HepG2 (cell line): ENCODE results near the gene SCN2A. TPM values are rescaled to one million over a fixed set of nuclear protein-coding genes. Genes with fewer than 3 reads are reported as not detected.

Experiments used
- FOXK2 ChIP-seq: fragments of 450-650 bp; IDR thresholded peaks from 2 replicates; pipeline ENCODE4 v1.6.1; 2016
- SCMH1 ChIP-seq: sonication (generic); formaldehyde crosslinking; IDR thresholded peaks from 2 replicates; pipeline ENCODE4 v1.9.0; 2021; ENCODE audit warnings: missing genetic modification reagents, mild to moderate bottlenecking, borderline replicate concordance
- TEAD2 ChIP-seq: sonication (generic); formaldehyde crosslinking; IDR thresholded peaks from 2 replicates; pipeline ENCODE4 v1.9.0; 2021; ENCODE audit warnings: missing genetic modification reagents
- ZIK1 ChIP-seq: sonication (generic); formaldehyde crosslinking; IDR thresholded peaks from 2 replicates; pipeline ENCODE4 v1.5.0; 2020; ENCODE audit warnings: mild to moderate bottlenecking, low read depth, missing genetic modification reagents, borderline replicate concordance
- ZNF354B ChIP-seq: sonication (generic); formaldehyde crosslinking; IDR thresholded peaks from 2 replicates; pipeline ENCODE4 v1.8.0; 2022; ENCODE audit warnings: mild to moderate bottlenecking, missing genetic modification reagents
- ZNF724P ChIP-seq: sonication (generic); formaldehyde crosslinking; IDR thresholded peaks from 2 replicates; pipeline ENCODE4 v1.8.0; 2022; ENCODE audit warnings: missing genetic modification reagents, borderline replicate concordance
- ZNF746 ChIP-seq: sonication (generic); formaldehyde crosslinking; IDR thresholded peaks from 2 replicates; pipeline ENCODE4 v1.8.0; 2022; ENCODE audit warnings: mild to moderate bottlenecking, missing genetic modification reagents
- ZSCAN29 ChIP-seq: sonication (generic); formaldehyde crosslinking; conservative IDR thresholded peaks from 2 replicates; pipeline ENCODE4 v1.4.0; 2020; ENCODE audit warnings: mild to moderate bottlenecking, missing genetic modification reagents
- polyA plus RNA-seq, 8 experiments: library from polyadenylated mRNA; depleted of rRNA in 3 of 8; stranded (reverse) in 7 of 8; unstranded in 1 of 8; fragments of >200 nt; fragmentation: Illumina TruSeq in 4 of 8; extraction: Trizol in 4 of 8; gene quantifications; 2 replicates each; pipeline versions ENCODE4 v1.2.1 to v1.2.3, GENCODE V29; 2011 to 2016; ENCODE audit warnings: low read depth in 4 of 8, missing spikeins in 1 of 8, mixed read lengths in 1 of 8; ENCODE audit not compliant: insufficient read depth in 1 of 8
- total RNA-seq, 5 experiments: library from RNA; depleted of rRNA; stranded (reverse); fragments of >200 nt; fragmentation: Illumina TruSeq; extraction: Trizol; gene quantifications; 2 replicates each; pipeline ENCODE4 v1.2.3, GENCODE V29; 2016; ENCODE audit warnings: low read depth in 1 of 5
- TF ChIP-seq, protein P1 (sequence below): sonication (generic); formaldehyde crosslinking; IDR thresholded peaks from 2 replicates; pipeline ENCODE4 v1.4.0; 2020; ENCODE audit warnings: missing genetic modification reagents, borderline replicate concordance
- TF ChIP-seq, protein P2 (sequence below): fragments of 450-650 bp; IDR thresholded peaks from 2 replicates; pipeline ENCODE4 v1.6.1; 2017; ENCODE audit warnings: mild to moderate bottlenecking

SCN2A gene
- total and polyA plus RNA-seq, 2 of the 13 experiments (the other 11 are each of a cell fraction or from before 2014, with no cell fraction given) = 0.20 to 0.30 TPM

DNA sequence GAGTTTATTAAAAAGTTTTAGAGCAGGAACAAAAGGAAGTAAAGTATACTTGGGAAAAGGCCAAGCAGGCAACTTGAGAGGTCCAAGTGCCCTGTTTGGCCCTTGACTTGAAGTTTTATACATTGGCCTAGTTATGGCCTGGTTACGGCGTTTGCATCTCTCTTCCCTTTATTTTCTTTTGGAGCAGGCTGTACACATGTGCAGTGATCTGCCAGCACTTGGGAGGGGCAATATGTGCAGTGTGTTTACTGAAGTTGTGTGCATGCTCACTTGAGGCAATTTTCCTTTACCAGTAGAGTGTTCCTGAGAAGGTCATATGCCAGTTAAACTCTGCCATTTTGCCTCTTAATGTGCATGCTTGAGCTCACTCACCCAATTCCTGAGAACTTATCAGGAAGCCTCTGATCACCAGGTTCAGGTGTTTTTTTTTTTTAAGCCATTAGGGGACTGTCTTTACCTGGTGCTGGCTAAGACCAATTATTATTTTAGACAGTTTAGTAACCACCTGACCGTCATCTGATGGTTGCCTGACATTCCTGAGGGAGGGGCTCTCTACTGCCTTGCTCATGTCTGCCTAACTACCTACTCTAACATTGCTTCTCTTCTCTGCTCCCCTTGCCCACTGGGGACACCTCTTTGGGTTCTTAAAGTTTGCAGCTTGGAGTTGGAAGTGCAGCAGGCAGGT is 48.0 kb downstream of the SCN2A start (continued):
- no peak for TF ChIP-seq ZSCAN29 (CRISPR knock-in tag)
- TF ChIP-seq ZNF724P (CRISPR knock-in tag) = no peak
- TF ChIP-seq TEAD2 (CRISPR knock-in tag) = no peak
- TF ChIP-seq ZNF746 (CRISPR knock-in tag) = no peak
- no peak for TF ChIP-seq FOXK2
- no peak for TF ChIP-seq ZNF354B
- TF ChIP-seq SCMH1 = no peak
- no peak for TF ChIP-seq ZIK1
- TF ChIP-seq, protein P1, sequence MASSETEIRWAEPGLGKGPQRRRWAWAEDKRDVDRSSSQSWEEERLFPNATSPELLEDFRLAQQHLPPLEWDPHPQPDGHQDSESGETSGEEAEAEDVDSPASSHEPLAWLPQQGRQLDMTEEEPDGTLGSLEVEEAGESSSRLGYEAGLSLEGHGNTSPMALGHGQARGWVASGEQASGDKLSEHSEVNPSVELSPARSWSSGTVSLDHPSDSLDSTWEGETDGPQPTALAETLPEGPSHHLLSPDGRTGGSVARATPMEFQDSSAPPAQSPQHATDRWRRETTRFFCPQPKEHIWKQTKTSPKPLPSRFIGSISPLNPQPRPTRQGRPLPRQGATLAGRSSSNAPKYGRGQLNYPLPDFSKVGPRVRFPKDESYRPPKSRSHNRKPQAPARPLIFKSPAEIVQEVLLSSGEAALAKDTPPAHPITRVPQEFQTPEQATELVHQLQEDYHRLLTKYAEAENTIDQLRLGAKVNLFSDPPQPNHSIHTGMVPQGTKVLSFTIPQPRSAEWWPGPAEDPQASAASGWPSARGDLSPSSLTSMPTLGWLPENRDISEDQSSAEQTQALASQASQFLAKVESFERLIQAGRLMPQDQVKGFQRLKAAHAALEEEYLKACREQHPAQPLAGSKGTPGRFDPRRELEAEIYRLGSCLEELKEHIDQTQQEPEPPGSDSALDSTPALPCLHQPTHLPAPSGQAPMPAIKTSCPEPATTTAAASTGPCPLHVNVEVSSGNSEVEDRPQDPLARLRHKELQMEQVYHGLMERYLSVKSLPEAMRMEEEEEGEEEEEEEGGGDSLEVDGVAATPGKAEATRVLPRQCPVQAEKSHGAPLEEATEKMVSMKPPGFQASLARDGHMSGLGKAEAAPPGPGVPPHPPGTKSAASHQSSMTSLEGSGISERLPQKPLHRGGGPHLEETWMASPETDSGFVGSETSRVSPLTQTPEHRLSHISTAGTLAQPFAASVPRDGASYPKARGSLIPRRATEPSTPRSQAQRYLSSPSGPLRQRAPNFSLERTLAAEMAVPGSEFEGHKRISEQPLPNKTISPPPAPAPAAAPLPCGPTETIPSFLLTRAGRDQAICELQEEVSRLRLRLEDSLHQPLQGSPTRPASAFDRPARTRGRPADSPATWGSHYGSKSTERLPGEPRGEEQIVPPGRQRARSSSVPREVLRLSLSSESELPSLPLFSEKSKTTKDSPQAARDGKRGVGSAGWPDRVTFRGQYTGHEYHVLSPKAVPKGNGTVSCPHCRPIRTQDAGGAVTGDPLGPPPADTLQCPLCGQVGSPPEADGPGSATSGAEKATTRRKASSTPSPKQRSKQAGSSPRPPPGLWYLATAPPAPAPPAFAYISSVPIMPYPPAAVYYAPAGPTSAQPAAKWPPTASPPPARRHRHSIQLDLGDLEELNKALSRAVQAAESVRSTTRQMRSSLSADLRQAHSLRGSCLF (CRISPR knock-in tag) = no peak
- TF ChIP-seq, protein P2, sequence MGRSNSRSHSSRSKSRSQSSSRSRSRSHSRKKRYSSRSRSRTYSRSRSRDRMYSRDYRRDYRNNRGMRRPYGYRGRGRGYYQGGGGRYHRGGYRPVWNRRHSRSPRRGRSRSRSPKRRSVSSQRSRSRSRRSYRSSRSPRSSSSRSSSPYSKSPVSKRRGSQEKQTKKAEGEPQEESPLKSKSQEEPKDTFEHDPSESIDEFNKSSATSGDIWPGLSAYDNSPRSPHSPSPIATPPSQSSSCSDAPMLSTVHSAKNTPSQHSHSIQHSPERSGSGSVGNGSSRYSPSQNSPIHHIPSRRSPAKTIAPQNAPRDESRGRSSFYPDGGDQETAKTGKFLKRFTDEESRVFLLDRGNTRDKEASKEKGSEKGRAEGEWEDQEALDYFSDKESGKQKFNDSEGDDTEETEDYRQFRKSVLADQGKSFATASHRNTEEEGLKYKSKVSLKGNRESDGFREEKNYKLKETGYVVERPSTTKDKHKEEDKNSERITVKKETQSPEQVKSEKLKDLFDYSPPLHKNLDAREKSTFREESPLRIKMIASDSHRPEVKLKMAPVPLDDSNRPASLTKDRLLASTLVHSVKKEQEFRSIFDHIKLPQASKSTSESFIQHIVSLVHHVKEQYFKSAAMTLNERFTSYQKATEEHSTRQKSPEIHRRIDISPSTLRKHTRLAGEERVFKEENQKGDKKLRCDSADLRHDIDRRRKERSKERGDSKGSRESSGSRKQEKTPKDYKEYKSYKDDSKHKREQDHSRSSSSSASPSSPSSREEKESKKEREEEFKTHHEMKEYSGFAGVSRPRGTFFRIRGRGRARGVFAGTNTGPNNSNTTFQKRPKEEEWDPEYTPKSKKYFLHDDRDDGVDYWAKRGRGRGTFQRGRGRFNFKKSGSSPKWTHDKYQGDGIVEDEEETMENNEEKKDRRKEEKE = no peak
